Upper lobe of right lung (tissue), 1 donor: ENCODE results near the gene AIRE. TPM values are rescaled to one million over a fixed set of nuclear protein-coding genes. Genes with fewer than 3 reads are reported as not detected.

Source experiments
- ATAC-seq: fragments of 200-7000 bp; cut with Tn5 transposase; one replicate; pipeline ENCODE4 v1.9.1; 2020; ENCODE audit warnings: mild to moderate bottlenecking, moderate library complexity
- DNase-seq: peaks from one replicate; pipeline ENCODE4 v3.0.0-alpha.2; 2020
- H3K27ac ChIP-seq: fragments of 200-600 bp; one replicate; pipeline ENCODE4 v1.8.0; 2022
- H3K27me3 ChIP-seq: fragments of 200-600 bp; one replicate; pipeline ENCODE4 v1.8.0; 2022; ENCODE audit warnings: mild to moderate bottlenecking
- H3K36me3 ChIP-seq: fragments of 200-600 bp; one replicate; pipeline ENCODE4 v1.8.0; 2022
- H3K4me1 ChIP-seq: fragments of 200-600 bp; one replicate; pipeline ENCODE4 v1.8.0; 2022
- H3K4me3 ChIP-seq: fragments of 200-600 bp; one replicate; pipeline ENCODE4 v1.8.0; 2022; ENCODE audit warnings: mild to moderate bottlenecking
- H3K9me3 ChIP-seq: fragments of 200-600 bp; one replicate; pipeline ENCODE4 v1.8.0; 2022
- CTCF ChIP-seq: fragments of 200-600 bp; IDR thresholded peaks from one replicate; pipeline ENCODE4 v1.8.0; 2022; ENCODE audit warnings: antibody characterized with exemption
- intact Hi-C: fragments of 100-400 bp; cut with DNase I; formaldehyde crosslinking; loops from one replicate; pipeline ENCODE4 v1.11.0; 2022
- total RNA-seq: library from RNA; stranded (reverse); fragmentation: NEBNext Ultra II Directional; extraction: Animal tissue kit (Norgen Biotek cat#: 25700); gene quantifications from one replicate; pipeline ENCODE4 v1.2.1, GENCODE V29; 2021
- donor health status: DM: no; HTN: yes; CAD: no; lungs with severe emphysema.

AIRE gene
- total RNA-seq, 1 donor from 2014 or later, result not detected

GRCh38 chr21:44295163-44295573 lies 9.5 kb downstream of the AIRE start:
- no peak for DNase-seq

DNA sequence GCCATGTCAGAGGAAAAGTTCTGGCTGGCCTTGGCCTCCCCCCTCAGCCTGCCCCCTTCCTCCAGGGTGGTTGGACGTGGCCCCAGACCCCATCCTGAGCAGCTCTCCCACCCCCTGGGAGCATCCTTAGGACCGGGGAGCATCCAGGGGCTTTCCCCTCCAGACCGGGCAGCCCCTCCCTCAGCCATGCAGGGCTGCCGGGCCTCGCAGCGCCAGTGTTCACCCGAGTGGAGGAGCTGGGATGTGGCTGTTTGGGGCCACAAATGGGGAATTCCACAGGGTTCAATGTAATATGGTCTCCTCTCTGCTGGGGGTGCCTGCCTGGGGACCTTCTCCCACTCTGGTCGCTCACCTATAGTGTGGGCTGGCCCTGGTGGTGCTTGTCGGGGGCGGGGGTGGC lies 10.0 kb downstream of the AIRE start:
- TF ChIP-seq CTCF, result no peak
- DNase-seq, result no peak
- no peak overlapping the region for H3K27ac ChIP-seq
- H3K9me3 ChIP-seq, result no peaks in the 10 kb centered on the region
- no peaks in the 10 kb centered on the region for H3K36me3 ChIP-seq
- intact Hi-C loops, result no loop called here
- H3K27me3 ChIP-seq, result no peaks in the 10 kb centered on the region
- H3K4me3 ChIP-seq, result no peak overlapping the region
- ATAC-seq, result no peak
- H3K4me1 ChIP-seq, result peaks cover 16% of the 10 kb centered on the region

More at GRCh38 chr21:44295163-44295573, 9.5 kb downstream of the AIRE start:
- Histone ChIP-seq H3K27me3 (no peaks in the 10 kb centered on the region), H3K27ac (no peak overlapping the region), H3K4me1 (peaks cover 16% of the 10 kb centered on the region), H3K9me3 (no peaks in the 10 kb centered on the region), H3K36me3 (no peaks in the 10 kb centered on the region), H3K4me3 (no peak overlapping the region)
- no peak for ATAC-seq
- TF ChIP-seq CTCF, result no peak
- intact Hi-C loops, result no loop called here

GRCh38 chr21:44296103-44296519 lies 10.4 kb downstream of the AIRE start:
- Histone ChIP-seq H3K4me1 (peaks cover 20% of the 10 kb centered on the region), H3K27ac (no peak overlapping the region), H3K27me3 (no peaks in the 10 kb centered on the region), H3K36me3 (no peaks in the 10 kb centered on the region), H3K9me3 (no peaks in the 10 kb centered on the region), H3K4me3 (no peak overlapping the region)
- TF ChIP-seq CTCF, result no peak
- intact Hi-C loops, result no loop called here
- DNase-seq, result no peak
- no peak for ATAC-seq

- no peak for ATAC-seq
- DNase-seq, result no peak
Measured at GRCh38 chr21:44296916-44297315, 11.2 kb downstream of the AIRE start.

DNA sequence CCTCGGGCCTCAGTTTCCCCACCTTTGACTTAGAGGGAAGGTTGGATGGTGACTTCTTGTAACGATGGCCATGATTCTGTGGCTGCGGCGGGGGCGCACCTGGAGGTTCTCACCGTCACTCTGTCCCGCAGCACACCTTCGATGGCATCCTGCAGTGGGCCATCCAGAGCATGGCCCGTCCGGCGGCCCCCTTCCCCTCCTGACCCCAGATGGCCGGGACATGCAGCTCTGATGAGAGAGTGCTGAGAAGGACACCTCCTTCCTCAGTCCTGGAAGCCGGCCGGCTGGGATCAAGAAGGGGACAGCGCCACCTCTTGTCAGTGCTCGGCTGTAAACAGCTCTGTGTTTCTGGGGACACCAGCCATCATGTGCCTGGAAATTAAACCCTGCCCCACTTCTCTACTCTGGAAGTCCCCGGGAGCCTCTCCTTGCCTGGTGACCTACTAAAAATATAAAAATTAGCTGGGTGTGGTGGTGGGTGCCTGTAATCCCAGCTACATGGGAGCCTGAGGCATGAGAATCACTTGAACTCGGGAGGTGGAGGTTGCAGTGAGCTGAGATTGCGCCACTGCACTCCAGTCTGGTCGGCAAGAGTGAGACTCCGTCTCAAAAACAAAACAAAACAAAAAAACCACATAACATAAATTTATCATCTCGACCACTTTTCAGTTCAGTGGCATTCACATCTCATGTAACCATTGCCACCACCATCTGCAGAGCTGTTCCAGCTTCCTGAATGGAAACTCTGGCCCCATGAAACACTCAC lies 12.0 kb downstream of the AIRE start:
- H3K4me1 ChIP-seq, result peaks cover 36% of the 10 kb centered on the region
- no peak overlapping the region for H3K27ac ChIP-seq
- intact Hi-C loops, result no loop called here

More at GRCh38 chr21:44296916-44297315, 11.2 kb downstream of the AIRE start:
- Histone ChIP-seq H3K27me3 (no peaks in the 10 kb centered on the region), H3K4me3 (no peak overlapping the region), H3K36me3 (no peaks in the 10 kb centered on the region), H3K27ac (no peak overlapping the region), H3K9me3 (no peaks in the 10 kb centered on the region), H3K4me1 (peaks cover 28% of the 10 kb centered on the region)
- TF ChIP-seq CTCF, result no peak
- intact Hi-C loops, result no loop called here

More for the DNA sequence above, 12.0 kb downstream of the AIRE start:
- Histone ChIP-seq H3K27me3 (no peaks in the 10 kb centered on the region), H3K9me3 (no peaks in the 10 kb centered on the region), H3K36me3 (no peaks in the 10 kb centered on the region), H3K4me3 (no peak overlapping the region)
- DNase-seq (peak; percentile 91), ATAC-seq (peak; percentile 67)
- TF ChIP-seq CTCF, result peak; percentile 81
